HG03064 (cell line): Measurements from ENCODE around the gene RERE.
"Not testable (repeated sequence)": the region's sequence is repeated elsewhere in the genome, so short reads cannot be mapped to it uniquely, and the experiment has no call there.

Source experiments
- ATAC-seq: cut with Tn5 transposase; IDR thresholded peaks from one replicate; pipeline ENCODE4 v1.9.1; 2021; ENCODE audit warnings: low read depth; ENCODE audit not compliant: unreplicated experiment

Gene RERE

DNA sequence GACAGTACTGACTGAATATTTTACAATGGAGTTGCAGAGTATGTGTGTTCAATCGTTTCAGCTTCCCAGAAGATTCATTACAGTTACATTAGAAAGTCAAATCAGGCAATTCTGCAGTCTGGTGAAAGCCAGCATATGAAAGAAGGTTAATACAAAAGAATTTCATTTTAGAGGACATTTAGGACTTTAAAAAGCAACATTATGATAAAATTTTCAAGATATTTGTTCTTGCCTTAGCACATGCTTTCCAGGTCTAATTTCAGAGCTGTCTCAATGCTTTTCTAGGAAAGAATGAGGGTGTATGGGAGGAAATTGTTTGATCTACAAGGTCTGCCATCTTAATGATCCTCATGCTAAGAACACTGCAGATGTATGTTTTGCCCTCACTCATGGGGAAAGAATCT, 63.2 kb downstream of the RERE start:
- ATAC-seq = no peak

DNA sequence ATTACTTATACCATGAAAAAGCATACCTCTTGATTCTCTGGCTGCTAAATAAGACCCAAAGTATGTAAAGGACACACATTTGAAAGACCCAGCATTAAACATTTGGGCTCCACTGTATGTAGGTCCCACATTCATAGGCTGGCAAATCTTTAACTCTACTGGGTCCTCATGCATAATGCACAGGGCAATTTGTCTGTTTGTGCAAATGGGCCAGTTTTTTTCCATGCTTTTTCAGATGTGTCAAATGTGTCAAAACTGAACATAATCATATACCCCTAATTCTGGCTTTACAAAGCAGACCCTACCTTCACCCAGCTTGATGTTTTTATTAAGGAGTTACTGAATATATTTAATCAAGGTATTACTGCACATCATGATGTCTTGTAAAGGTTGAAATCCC, 63.7 kb downstream of the RERE start:
- ATAC-seq = no peak

DNA sequence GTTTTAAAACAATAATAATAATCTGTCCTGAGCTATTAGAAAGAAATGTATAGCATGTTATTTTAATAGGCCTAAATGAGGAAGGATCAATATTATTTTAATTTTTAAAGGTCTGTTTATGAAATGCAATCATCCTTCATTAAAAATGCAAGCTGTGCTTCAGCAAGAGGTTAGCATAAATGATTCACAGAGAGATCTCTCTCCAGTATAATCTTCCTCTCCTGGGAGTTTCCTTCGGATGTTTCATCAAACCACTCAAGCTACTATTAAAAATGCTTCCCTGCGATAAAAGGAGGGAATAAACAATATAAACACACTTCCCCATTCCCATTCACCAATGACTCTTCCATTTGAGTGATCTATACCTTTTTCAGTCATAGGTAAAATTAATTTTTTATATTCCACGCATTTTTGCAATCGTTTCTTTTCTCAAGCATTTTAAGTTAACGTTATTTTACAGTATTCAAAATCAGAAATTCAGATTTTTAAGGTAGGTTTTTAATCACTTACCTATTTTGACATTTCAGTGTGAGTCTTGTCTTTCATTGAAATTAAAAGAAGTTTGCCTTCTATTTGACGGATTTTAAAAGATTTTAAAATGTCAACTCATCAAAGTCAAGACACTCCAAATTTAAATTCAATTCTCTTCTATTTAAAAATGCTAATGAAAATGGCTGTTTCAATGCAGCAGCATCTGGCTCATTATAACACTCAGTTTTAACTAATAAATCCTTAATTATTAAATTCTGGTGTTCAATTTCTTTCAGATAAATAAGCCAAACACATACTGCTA, 64.3 kb downstream of the RERE start:
- ATAC-seq = no peak

DNA sequence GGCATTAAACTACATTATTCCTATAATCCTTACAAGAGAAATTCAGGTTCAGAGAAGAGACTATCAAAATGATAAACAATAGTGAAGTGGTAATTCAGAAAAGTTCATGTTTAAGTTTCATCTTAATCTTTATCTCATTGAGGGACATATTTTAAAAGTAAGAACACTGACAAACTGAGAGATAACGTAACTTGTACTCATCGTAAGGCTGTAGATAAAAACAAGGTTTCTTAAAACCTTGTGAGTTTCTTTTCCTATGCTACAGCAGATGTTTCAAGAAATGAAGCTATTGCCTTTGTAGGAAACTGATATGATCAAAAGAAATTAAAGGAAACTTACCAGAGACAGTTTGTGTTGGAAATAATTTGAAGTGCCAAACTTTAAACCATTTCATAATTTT, 65.0 kb downstream of the RERE start:
- ATAC-seq = no peak

DNA sequence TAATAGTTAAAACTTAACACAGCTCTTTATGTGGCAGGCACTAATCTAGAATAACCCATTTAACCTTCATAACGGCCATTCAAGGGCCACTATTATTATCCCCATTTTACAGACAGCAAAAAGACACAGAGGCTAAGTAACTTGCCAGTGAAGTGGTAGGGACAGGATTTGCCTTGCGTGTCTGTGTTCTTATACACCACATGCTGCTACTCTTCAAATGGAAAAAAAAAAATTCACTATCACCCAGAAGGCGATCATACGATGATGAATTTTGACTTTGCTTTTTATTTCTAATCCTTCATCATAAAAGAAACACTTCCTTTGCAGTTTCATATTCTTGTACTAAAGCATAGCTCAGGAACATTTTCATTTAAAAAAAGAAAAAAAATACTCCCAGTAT, 65.5 kb downstream of the RERE start:
- no peak for ATAC-seq

DNA sequence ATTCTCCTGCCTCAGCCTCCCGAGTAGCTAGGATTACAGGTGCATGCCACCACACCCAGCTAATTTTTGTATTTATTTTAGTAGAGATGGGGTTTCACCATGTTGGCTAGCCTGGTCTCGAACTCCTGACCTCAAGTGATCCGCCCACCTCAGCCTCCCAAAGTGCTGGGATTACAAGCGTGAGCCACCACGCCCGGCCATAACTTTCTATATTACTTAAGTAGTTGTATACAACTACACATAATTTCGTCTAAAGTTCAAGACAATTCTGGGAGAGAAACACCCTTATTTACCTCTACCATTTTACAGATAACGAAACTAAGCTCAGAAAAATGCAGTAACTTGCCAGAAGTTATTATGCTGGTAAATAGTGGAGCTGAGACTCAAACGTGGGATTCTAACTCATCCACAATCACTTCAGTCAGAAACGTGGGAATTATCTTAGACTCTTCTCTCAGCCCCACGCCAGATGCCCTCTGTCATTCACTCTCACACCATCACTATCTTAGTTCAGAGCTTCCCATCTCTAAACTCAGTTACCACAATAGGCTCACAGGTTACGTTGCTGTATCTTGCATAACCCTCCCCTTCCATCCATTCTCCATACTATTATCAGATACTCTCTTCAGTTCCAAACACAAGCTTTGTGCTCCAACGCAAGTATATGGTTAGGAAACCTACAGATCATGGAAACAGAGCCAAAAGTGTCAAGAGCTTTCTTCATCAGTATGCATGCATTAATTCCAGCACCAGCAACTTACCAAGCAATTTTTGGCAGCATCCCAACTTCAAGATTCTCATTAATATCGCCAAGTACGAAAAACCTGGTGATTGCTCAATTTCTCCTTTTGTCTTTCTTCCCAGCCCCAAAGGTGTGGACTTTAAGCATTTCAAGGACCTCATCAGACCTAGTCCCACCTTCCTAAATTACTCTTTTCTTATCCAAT, 69.3 kb downstream of the RERE start:
- ATAC-seq = no peak

DNA sequence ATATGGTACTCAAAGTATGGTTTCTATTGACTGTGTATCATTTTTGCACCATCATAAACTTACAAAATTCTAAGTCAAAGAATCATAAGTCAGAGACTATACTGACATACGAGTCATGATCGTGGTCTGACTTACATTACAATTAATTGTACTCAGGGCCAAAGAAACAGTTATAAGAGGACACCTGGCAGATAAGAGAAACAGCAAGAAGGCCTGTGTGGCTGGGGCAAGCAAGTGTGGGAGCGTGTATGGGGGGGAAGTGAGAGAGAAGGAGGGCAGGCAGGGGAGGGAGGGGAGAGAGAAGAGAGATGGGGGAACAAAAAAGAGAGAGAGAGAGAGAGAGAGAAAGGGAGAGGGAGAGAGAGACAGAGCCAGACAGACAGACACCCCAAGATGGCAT, 70.9 kb downstream of the RERE start:
- no peak for ATAC-seq

DNA sequence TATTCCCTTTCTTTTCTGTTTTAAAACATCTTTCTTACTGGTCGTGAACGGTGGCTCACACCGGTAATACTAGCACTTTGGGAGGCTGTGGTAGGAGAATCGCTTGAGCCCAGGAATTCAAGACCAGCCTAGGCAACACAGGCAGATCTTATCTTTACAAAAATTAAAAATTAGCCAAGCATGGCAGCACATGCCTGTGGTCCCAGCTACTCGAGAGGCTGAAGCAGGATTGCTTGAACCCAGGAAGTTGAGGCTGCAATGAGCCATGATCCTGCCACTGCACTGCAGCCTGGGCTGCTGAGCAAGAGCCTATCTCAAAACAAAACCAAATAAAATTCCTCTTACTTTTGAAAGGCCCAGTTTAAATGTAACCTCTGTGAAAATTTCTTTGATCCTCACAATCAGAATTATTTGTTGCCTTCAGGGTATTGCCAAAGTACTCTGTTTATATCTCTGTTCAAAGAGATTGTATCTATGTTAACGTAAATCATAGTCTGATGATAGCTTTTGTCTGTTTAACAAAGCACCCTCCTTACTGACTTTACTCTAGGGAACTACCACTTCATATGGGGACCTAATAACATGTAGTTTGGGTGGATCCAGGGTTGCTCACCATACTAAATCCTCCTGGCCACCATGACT, 71.6 kb downstream of the RERE start:
- no peak for ATAC-seq

DNA sequence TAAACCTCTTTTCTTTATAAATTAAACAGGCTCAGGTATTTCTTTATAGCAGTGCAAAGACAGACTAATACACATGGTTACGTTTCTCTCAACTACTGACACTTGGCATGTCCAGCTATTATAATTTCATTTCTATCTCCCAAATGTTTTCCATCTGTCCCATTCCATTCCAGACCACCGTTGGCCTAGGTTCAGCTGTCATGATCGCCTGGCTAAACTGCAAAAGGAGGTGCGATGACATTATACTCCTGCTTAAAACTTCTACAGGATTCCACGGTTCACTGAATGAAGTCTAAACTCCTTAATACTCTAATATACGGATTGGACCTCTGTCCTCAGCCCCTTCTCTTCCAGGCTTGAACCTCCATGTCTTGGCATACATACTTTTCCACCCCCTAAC, 72.1 kb downstream of the RERE start:
- ATAC-seq = no peak

DNA sequence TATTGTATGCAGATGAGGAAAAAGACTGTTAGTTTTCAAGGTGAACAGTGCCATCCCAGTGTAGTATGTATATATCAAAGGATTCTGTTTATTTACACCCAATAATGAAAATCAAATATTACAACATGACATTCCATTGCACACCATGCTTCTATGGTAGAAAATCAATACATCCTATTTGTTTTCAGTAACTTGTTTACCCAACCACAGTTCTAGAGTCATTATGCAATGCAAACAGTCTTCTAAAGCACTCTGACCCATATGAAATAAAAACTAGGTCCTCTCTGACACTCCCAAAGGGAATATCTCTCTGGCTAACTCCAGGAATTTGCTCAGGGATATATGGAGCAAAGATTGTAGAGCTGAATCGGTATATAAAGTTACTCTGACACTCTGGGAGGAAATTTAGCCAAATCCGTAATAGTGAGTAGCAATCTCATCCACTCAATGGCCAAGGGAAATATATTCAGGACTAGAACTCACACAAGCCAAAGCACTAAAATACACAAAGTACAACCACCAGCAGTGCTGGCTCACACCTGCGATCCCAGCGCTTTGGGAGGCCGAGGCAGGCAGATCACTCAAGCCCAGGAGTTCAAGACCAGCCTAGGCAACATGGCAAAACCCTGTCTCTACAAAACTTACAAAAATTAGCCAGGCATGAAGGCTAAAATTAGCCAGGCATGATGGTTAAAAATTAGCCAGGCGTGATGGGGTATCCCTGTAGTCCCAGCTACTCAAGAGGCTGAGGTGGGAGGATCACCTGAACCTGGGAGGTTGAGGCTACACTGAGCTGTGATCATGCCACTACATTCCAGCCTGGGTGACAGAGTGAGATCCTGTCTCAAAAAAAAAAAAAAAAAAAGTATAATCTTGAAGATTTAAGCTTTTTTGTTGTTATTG, 75.2 kb downstream of the RERE start:
- no peak for ATAC-seq

DNA sequence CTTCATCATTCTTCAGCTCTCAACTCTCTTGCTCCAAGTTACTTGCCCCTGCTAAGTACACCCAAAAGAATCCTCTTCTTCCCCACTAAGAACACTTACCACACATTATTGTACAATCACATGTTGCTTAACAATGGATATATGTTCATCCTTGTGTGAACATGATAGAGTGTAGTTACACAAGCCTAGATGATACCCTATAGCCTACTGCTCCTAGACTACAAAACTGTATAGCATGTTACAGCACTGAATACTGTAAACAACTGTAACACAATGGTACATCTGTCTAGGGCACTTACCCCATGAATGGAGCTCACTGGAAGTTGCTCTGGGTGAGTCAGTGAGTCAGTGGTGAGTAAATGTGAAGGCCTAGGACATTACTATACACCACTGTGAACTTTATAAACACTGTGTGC, 77.4 kb downstream of the RERE start:
- no peak for ATAC-seq

DNA sequence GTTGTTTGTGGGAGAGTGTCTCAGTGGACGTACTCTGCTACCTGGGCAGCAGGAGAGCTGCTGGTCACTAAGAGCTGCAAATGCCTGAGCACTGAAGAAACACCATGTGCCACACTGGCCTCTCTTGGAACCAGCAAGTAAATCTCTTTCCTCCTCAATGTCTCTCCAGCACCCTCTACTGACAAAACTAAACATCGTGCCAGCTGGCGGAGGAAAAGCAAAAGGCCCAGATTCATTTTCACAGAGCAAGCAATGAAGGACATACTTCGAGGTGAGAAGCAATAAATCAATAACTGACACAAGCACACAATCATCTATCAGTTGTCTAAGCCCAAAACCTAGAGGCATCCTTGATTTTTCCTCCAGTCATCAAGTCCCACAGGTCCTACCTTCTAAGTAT, 78.1 kb downstream of the RERE start:
- no peak for ATAC-seq

DNA sequence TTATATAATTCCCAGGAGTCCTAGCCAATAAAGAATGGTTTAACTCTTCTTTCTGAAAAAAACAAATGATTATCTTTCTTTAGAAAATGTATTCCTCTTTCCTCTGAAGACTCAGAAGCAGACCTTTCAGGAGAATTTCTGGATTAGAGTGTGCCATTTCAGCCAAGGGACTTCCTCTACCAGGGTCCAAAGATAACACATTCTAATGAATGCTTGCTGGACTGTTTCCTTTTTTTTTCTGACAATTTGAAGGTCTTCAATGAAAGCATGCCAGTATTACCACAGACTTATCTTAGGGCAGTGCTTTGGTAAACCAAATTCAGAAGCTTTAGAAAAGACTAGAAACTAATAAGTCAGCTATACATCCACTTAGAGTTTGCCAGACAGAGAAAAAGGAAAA, 80.5 kb downstream of the RERE start:
- ATAC-seq = no peak

DNA sequence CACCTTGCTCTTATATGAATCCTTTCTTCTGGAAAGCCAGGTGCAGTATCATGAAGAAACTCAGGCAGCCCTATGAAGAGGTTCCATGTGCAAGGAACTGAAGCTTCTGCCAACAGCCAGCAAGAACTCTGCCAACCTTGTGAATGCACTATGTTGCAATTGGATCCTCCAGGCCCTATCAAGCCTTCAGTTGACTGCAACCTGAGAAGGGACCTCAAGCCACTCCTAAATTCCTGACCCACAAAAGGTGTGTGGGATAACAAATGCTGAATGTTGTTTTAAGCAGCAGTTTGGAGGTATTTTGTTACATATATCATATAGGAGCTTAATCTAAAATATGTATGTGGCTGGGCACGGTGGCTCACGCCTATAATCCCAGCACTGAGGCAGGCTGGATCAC, 84.0 kb downstream of the RERE start:
- ATAC-seq = no peak

DNA sequence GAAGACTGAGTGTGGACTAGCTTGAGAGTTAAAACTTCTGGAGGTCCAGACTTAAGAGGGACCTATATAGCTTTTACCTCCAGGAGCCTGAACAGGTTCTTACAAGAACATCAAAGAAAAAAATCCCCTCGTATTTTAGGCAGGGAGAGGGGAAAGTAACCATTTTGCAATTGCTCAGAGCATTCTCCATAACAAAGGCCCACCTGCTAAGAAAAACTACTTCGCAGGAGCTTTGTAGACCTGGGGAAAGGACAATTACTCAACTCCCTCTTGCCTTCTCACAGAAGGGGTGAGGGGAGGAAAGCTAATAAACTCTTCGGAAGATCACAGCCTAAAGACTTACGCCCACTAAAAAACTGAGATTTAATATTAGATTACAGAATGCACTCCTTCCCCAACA, 86.3 kb downstream of the RERE start:
- ATAC-seq = no peak

DNA sequence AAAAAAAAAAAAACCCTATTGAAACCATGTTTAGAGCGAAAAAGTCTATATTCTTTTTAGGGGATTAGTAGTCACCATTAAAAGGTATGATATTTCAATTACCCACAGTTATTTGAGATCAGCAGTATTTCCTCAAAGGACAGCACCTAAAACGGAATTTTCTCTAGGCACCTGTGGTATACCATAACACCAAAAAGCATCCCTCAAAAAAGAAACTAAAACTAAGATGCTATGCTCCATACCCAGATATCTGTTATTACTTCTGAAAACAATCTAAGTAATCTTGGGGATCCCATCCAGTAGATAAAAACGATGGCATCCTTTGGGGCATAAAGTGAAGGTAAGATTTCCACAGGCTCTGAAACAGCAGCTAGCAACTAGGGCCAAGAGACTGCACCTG, 89.0 kb downstream of the RERE start:
- no peak for ATAC-seq

DNA sequence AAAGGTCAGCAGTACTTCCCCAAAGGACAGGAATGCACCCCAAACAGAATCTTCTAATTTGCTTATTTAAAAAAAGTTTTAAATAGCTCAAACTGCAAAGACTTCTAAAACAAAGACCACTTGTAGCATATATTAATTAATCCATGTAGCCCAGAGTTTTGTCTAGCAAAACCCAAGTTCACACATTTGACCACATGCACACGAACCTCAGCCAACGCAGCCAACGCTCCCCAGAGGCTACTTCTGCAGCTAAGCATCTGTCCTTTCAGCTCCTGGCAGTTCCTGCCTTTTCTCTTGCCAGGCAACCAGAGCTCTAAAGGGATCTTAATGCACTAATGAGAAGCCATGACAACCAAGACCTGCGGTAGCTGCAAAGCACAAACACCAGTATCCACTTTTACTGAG, 89.6 kb downstream of the RERE start:
- no peak for ATAC-seq

DNA sequence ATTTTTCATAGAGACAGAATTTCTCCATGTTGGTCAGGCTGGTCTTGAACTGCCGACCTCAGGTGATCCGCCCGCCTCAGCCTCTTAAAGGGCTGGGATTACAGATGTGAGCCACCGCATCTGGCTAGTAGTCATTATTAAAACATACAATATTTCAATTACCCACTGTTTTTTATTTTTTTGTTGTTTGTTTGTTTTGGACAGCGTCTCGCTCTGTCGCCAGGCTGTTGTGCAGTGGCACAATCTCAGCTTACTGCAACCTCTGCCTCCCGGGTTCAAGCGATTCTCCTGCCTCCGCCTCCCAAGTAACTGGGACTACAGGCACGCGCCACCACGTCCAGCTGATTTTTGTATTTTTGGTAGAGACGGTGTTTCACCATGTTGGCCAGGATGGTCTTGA, 90.1 kb downstream of the RERE start:
- not testable (repeated sequence) for ATAC-seq

DNA sequence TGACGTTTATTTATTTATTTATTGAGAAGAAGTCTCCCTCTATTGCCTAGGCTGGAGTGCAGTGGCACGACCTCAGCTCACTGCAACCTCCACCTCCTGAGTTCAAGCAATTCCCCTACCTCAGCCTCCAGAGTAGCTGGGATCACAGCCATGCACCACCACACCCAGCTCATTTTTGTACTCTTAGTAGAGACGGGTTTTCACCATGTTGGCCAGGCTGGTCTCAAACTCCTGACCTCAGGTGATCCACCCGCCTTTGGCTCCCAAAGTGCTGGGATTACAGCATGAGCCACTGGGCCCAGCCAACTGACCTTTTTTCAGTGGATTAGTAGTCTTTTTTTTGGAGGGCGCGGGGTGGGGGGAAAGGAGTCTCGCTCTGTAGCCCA, 90.6 kb downstream of the RERE start:
- ATAC-seq = not testable (repeated sequence)

DNA sequence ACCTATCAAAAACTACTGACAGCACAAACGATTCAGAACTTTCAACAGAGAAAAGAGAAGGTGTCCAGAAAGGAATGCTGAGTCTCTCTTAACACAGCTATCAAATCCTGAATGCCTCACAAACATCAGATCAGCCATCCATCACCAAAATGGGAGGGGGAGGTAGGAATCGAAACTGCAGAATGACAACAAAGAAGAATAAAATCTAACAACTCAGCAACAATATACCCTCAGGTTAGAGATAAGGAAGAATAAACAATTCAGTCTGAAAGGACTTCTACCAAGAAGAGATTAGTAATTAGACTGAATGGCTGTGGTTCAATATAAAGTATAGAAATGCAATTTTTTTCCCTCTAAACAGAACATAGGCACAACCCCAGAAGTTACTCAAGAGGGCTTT, 94.4 kb downstream of the RERE start:
- ATAC-seq = no peak
